ENCODE measurements around the gene RBCK1. TPM values are rescaled to one million over a fixed set of nuclear protein-coding genes. Genes with fewer than 3 reads are reported as not detected.
"Not testable (repeated sequence)": the region's sequence is repeated elsewhere in the genome, so short reads cannot be mapped to it uniquely, and the experiment has no call there.

Gene RBCK1
- total RNA-seq, 2 donors from 2014 or later = 81.9 to 84.0 TPM

DNA sequence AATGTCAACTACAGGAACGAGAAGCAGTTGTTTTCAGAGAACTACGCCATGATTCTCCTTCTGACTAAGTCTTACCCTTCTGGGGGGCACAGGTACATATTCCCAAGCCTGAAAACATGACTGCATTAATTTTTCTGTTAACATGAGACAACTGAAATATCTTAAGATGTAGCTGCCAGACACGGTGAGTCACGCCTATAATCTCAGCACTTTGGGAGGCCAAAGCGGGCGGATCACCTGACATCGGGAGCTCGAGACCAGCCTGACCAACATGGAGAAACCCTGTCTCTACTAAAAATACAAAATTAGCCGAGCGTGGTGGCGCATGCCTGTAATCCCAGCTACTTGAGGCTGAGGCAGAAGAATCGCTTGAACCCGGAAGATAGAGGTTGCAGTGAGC lies 32.5 kb downstream of the RBCK1 start:
- Mint-ChIP-seq H3K27ac (no peak overlapping the region), H3K9me3 (no peaks in the 10 kb centered on the region), H3K4me1 (peaks cover 25% of the 10 kb centered on the region), H3K36me3 (ENCODE audit: low read depth) (peaks cover 100% of the 10 kb centered on the region), H3K4me3 (no peak overlapping the region), H3K27me3 (no peaks in the 10 kb centered on the region)
- no peak for ATAC-seq (replicated peaks)

DNA sequence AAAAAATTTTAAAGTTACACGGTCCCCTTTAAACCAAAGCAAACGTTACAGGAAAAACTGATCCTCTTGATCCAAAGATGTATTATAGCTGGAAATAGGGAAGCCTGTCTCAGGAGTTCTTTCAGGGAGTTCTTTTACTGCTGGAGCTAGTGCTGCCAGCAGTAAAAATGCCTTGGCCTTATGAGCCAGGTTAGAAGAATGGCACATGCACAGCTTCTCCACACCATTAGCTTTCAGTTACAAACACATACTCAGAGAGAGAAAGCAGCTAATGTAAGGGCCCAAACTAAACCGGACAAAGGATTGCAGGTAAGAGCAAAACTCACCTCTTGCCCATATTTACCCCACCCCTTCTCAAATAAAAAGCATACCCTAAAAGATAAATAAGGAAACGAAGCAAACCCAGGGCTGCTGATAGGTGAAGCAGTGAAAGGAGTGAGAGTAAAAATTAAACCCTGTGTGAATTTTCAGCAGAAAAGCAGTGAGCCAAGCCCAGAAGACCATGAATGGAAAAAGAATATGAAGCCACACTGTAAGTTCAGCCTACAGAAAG lies 35.2 kb downstream of the RBCK1 start:
- no peak overlapping the region for H3K27ac Mint-ChIP-seq
- no peaks in the 10 kb centered on the region for H3K9me3 Mint-ChIP-seq
- peaks cover 18% of the 10 kb centered on the region for H3K4me1 Mint-ChIP-seq
- ATAC-seq (replicated peaks) = no peak
- peaks cover 94% of the 10 kb centered on the region for H3K36me3 Mint-ChIP-seq (ENCODE audit: low read depth)
- no peak overlapping the region for H3K4me3 Mint-ChIP-seq
- H3K27me3 Mint-ChIP-seq = no peaks in the 10 kb centered on the region

DNA sequence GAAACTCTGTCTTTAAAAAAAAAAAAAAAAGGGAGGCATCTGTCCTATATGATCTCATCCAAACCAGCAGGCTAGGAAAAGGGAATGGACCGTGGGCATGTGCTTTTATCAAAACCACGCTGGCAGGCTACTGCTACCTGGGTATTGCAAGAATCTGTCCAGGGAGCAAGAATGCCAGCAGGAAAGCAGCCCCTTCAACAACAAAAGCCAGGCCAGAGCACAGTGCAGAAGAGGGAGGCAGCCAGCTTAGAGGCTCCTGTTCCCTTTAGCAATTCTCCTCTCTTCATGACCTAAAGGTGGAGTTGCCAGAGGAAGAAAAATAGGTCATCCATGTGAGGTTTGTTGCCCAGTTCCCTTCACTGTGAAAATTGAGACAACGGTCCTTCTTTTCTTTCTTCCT lies 36.0 kb downstream of the RBCK1 start:
- peaks cover 11% of the 10 kb centered on the region for H3K4me1 Mint-ChIP-seq
- peaks cover 86% of the 10 kb centered on the region for H3K36me3 Mint-ChIP-seq (ENCODE audit: low read depth)

DNA sequence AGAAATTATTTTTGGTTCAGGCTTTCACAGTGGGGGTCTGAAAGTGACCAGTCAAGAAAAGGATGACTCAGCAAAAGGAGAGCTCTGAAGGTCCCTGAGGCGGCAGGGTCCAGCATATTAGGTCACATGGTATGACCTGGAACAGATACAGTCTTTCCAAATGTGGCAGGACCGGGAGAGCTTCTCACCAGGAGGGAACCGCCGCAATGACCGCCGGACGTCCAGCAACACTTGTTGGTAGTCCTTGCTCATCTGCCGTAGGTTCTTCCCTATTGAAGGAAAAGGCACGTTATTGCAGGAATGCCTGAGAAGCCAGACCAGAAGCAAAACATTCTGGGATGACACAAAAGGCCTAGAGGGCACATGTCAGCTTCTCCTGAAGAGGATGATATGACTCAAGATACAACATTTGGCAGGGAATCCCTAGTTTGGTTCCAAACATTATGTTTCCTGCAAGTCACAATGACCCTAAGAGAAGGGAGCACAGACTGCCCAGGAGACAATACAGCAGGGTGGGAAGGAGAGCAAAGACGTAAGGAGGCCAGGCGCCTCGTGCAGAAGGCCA lies 36.8 kb downstream of the RBCK1 start:
- peaks cover 83% of the 10 kb centered on the region for H3K36me3 Mint-ChIP-seq (ENCODE audit: low read depth)
- ATAC-seq (replicated peaks) = no peak
- no peak overlapping the region for H3K4me3 Mint-ChIP-seq

More for the DNA sequence above, 36.0 kb downstream of the RBCK1 start:
- ATAC-seq (replicated peaks) = no peak
- no peaks in the 10 kb centered on the region for H3K27me3 Mint-ChIP-seq
- H3K4me3 Mint-ChIP-seq = no peak overlapping the region
- H3K9me3 Mint-ChIP-seq = no peaks in the 10 kb centered on the region
- peak overlapping the region; percentile 54 for H3K27ac Mint-ChIP-seq

DNA sequence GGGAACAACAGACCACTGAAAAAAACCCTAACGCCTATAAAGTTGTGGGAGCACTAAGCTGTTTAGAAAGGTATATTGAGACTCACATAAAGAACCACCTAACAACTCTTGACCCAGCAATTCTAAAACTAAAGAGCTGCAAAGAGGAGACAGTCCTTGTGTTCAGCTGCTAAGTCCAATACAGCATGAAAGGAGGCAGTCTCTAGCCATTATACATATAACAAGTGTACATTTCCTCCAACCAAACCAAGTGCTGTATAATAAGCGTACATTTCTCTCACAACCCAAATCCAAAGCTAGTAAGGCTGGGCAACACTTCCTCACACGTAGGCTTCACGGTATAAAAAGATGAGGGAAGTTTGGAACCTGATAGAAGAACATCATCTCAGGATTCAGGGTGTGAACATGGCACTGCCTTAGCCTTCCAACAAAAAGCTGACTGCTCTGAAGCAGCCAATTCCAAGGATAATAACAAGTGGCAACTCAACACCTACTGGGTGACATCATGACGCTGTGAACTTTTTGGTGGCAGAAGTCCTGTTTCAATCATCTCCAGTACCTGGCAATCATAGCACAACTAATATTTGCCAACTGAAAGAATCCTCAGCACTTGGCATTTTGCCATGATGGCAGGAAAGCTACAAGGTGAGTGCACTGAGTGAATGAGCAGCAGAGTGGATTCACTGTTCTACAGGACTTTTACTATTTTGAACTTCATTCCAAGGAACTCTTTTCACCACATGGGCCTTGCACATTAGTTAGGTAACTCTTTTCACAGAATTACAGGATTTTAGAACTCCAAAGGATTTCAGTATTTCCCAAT lies 37.6 kb downstream of the RBCK1 start:
- H3K27ac Mint-ChIP-seq = no peak overlapping the region
- peaks cover 76% of the 10 kb centered on the region for H3K36me3 Mint-ChIP-seq (ENCODE audit: low read depth)
- no peaks in the 10 kb centered on the region for H3K27me3 Mint-ChIP-seq
- no peak for ATAC-seq (replicated peaks)
- no peak overlapping the region for H3K4me3 Mint-ChIP-seq
- H3K4me1 Mint-ChIP-seq = peaks cover 5% of the 10 kb centered on the region
- H3K9me3 Mint-ChIP-seq = no peaks in the 10 kb centered on the region

More for the DNA sequence above, 36.8 kb downstream of the RBCK1 start:
- H3K27ac Mint-ChIP-seq = peak overlapping the region; percentile 54
- peaks cover 7% of the 10 kb centered on the region for H3K4me1 Mint-ChIP-seq
- H3K9me3 Mint-ChIP-seq = no peaks in the 10 kb centered on the region
- H3K27me3 Mint-ChIP-seq = no peaks in the 10 kb centered on the region

DNA sequence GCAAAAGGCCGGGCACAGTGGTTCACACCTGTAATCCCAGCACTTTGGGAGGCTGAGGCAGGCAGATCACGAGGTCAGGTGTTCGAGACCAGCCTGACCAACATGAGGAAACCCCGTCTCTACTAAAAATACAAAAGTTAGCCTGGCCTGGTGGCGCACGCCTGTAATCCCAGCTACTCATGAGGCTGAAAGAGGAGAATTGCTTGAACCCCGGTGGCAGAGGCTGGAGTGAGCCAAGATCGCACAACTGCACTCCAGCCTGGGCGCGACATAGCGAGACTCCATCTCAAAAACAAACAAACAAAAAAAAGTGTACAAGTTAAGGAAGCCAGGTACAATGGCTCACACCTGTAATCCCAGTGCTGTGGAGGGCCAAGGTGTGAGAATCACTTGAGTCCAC lies 43.9 kb downstream of the RBCK1 start:
- H3K36me3 Mint-ChIP-seq (ENCODE audit: low read depth) = peaks cover 19% of the 10 kb centered on the region
- H3K4me1 Mint-ChIP-seq; H3K27me3 Mint-ChIP-seq; ATAC-seq (replicated peaks); H3K27ac Mint-ChIP-seq; H3K4me3 Mint-ChIP-seq; H3K9me3 Mint-ChIP-seq: not testable (repeated sequence)

DNA sequence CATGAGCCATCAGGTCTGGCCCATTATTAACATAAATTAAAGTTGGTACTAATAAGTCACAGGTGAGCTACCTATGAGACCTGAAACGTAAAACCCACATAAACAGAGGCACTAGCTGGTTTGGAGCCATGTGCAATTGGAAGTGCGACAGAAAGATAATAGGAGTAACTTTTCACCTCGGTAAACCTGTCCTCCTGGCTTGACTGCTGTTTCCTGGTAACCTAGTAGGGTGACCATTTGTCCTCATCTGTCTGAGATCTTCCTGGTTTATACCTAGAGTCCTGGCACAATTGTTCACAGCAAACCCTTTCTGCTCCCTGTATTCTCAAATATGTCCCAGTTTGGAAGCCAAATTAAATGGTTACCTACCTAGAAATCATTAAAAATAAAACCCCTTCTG lies 46.9 kb downstream of the RBCK1 start:
- Mint-ChIP-seq H3K27ac (no peak overlapping the region), H3K9me3 (no peaks in the 10 kb centered on the region), H3K36me3 (ENCODE audit: low read depth) (peaks cover 25% of the 10 kb centered on the region), H3K27me3 (no peaks in the 10 kb centered on the region), H3K4me1 (peaks cover 14% of the 10 kb centered on the region), H3K4me3 (no peak overlapping the region)
- ATAC-seq (replicated peaks) = no peak

DNA sequence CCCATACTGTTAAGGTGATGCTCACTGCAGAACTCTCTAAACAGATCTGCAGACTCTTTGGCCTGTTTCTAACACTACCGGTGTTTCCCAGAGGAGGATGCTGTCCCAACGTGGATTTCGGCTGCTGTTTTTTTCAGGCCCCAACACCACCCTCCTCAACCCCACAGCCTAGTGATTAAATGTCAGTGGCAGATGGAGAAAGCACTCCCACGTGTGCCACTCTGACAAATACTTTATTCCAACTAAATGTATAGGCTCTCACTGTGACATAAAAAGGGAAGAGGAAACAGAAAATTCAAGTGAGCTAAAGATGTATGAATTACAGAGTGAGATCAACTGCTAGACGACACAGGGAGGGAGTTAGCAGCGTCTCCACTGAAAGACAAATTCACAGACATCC lies 50.7 kb downstream of the RBCK1 start:
- no peak overlapping the region for H3K4me3 Mint-ChIP-seq
- H3K27me3 Mint-ChIP-seq = no peaks in the 10 kb centered on the region
- H3K4me1 Mint-ChIP-seq = peaks cover 21% of the 10 kb centered on the region
- no peak overlapping the region for H3K27ac Mint-ChIP-seq
- H3K9me3 Mint-ChIP-seq = no peaks in the 10 kb centered on the region
- ATAC-seq (replicated peaks) = no peak
- peaks cover 25% of the 10 kb centered on the region for H3K36me3 Mint-ChIP-seq (ENCODE audit: low read depth)

DNA sequence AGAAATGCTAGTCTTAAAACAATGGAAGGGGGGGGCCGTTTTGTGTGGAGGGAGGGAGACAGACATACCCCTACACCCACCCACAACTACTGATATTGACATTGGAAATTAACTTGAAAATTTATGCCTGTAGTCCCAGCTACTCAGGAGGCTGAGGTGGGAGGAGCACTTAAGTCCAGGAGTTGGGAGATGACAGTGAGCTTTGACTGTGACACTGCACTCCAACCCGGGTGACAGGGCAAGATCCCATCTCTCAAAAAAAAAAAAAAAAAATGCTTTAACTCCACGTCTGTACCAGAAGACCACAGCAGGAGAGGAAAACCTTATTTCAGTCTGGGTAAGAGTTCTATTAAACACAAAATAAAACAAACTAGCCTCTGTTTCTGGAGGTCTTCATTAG lies 52.1 kb downstream of the RBCK1 start:
- H3K27me3 Mint-ChIP-seq = no peaks in the 10 kb centered on the region
- H3K4me3 Mint-ChIP-seq = peak overlapping the region; percentile 97
- no peak for ATAC-seq (replicated peaks)
- H3K27ac Mint-ChIP-seq = peak overlapping the region; percentile 66
- H3K9me3 Mint-ChIP-seq = no peaks in the 10 kb centered on the region
- H3K36me3 Mint-ChIP-seq (ENCODE audit: low read depth) = peaks cover 25% of the 10 kb centered on the region
- peaks cover 21% of the 10 kb centered on the region for H3K4me1 Mint-ChIP-seq

DNA sequence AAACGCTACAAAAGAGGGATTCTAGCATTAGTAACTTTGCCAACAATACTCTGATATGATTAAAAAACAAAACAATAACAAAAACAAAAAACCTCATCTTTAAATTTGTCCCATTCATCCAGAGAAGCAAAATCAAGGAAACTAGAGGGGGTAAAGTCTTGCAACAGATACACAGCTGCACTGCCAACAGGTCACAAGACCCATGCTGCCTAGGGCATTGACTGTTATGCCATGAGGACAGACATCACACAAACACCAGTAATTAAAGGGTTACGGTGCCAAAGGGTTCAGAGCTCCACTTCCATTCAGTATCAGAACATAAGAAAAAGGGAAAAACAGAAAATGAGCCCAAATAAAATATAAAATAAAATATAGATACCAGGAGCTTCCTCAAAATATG lies 52.6 kb downstream of the RBCK1 start:
- H3K9me3 Mint-ChIP-seq = no peaks in the 10 kb centered on the region
- peak overlapping the region; percentile 66 for H3K27ac Mint-ChIP-seq
- ATAC-seq (replicated peaks) = no peak
- H3K27me3 Mint-ChIP-seq = no peaks in the 10 kb centered on the region
- peak overlapping the region; percentile 97 for H3K4me3 Mint-ChIP-seq
- peaks cover 25% of the 10 kb centered on the region for H3K36me3 Mint-ChIP-seq (ENCODE audit: low read depth)
- H3K4me1 Mint-ChIP-seq = peaks cover 21% of the 10 kb centered on the region

DNA sequence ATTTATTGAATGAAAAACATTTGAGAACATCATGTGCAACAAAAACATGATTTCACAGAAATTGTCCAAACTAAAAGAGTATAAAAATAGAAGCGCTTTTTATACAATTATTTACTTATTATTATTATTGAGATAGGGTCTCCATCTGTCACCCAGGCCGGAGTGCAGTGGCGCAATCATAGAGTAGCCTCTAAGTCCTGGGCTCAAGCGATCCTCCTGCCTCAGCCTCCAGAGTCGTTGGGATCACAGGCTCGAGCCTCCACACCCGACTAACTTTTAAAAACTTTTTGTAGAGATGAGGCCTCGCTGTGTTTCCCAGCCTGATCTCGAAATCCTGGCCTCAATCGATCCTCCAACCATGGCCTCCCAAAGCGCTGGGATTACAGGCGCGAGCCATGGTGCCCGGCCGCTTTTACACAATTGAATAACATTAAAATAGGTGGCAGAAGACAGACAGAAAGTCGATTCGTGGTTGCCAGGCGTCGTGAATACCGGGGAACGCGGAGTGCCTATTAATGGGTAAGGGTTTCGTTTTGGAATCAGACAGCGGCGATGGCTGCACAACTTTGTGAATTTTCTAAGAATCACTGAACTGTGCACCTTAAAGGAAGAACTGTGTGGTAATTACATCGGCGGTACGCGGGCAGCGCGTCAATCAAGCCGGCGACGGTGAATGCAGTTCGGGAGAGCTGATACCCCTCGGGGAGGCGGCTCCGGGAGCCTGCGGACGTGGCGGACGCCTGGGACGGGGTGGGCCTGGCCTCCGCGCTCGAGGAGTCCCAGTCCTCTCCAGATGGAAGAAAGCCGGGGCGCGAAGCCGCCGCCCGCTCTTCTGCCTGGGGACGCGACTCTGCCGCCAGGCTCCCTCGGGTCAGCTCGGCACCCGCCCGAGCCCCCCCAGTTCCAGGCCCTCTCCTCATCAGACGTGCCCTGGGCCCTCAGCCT lies 53.4 kb downstream of the RBCK1 start:
- Mint-ChIP-seq H3K4me3 (peak overlapping the region; percentile 97), H3K36me3 (ENCODE audit: low read depth) (peaks cover 25% of the 10 kb centered on the region), H3K27me3 (no peaks in the 10 kb centered on the region), H3K27ac (peak overlapping the region; percentile 97), H3K4me1 (peaks cover 21% of the 10 kb centered on the region), H3K9me3 (no peaks in the 10 kb centered on the region)
- peak; percentile 41 for ATAC-seq (replicated peaks)

DNA sequence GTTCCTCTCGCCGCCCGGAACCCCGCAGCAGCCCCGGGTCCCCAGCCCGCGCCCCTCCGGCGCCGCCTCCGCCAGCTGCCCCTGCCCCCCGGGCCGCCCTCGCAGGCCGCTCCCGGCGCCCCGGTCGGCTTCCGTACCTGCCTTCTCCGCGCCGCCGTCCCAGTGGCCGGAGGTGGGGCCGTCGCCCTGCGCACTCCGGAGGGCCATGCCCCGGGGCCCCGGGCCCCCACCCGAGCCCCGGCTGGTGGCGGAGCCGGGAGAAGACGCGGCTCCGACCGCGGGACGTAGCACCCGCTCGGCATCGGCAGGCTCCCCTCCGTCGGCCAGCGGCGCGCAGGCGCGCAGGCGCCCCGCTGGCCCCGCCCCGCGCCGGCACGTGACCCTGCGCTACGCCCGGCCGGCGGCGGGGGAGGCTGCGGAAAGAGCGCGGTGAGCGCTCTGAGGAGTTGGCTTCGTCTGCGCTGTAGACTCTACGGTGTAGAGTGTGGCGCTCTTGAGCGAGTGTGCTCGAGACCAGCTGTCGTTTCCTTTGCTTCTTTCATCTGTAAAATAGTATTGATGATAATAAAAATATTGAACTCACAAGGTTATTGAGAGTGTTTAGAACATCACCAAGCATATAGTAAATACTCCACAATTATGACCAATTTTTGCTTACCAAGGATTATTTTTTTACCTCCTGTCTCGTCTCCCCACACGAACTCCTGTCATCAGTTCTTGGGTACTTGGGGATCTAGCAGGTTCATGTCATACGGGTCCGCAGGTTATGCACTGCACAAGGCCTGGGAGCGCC lies 54.3 kb downstream of the RBCK1 start, which contains the start of gene TBC1D20:
Gene TBC1D20, minus strand, starts transcription at position 335 of the 793 bp plus-strand sequence. Its CDS starts 128 bp downstream, at position 207.
- H3K36me3 Mint-ChIP-seq (ENCODE audit: low read depth) = peaks cover 22% of the 10 kb centered on the region
- H3K9me3 Mint-ChIP-seq = no peaks in the 10 kb centered on the region
- H3K4me3 Mint-ChIP-seq = peak within 1 kb of the TSS; percentile 97
- H3K4me1 Mint-ChIP-seq = peaks cover 18% of the 10 kb centered on the region
- H3K27me3 Mint-ChIP-seq = no peaks in the 10 kb centered on the region
- peak; percentile 99 for ATAC-seq (replicated peaks)
- H3K27ac Mint-ChIP-seq = peak within 1 kb of the TSS; percentile 97

DNA sequence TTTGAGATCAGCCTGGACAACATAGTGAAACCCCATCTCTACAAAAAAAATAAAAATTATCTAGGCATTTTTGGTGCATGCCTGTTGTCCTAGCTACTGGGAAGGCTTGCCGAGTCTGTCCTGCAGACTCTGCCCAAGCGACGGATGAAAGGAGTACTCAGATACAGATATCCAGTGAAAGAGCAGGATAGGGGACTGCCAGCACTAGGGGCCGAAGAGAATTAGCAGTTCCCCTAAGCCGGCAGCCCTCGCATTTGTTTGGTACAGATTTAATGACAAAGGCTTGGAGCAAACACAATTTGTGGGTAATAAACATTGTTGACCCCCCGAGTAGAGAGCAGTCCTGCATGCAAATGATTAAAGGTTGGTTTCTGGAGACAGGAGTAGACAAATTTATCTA lies 59.7 kb downstream of the RBCK1 start:
- H3K4me1 Mint-ChIP-seq = peaks cover 6% of the 10 kb centered on the region
- H3K4me3 Mint-ChIP-seq = no peak overlapping the region
- no peaks in the 10 kb centered on the region for H3K36me3 Mint-ChIP-seq (ENCODE audit: low read depth)
- H3K9me3 Mint-ChIP-seq = no peaks in the 10 kb centered on the region
- no peak for ATAC-seq (replicated peaks)
- no peak overlapping the region for H3K27ac Mint-ChIP-seq
- H3K27me3 Mint-ChIP-seq = no peaks in the 10 kb centered on the region
